HT-29 (cell line): Measurements from ENCODE around the gene LGALS9B. TPM values are rescaled to one million over a fixed set of nuclear protein-coding genes. Genes with fewer than 3 reads are reported as not detected.
"Not testable (repeated sequence)": the region's sequence is repeated elsewhere in the genome, so short reads cannot be mapped to it uniquely, and the experiment has no call there.

ENCODE experiments used
- DNase-seq: peaks from one replicate; pipeline ENCODE4 v3.0.0-alpha.2; 2015; ENCODE audit warnings: low spot score
- total RNA-seq: library from RNA; depleted of rRNA; stranded (reverse); fragments of >200 nt; shearing (Covaris generic); gene quantifications from 2 replicates; pipeline ENCODE4 v1.2.3, GENCODE V29; 2014; rRNA removed

Gene LGALS9B
- not detected in 2 replicates for total RNA-seq

DNA sequence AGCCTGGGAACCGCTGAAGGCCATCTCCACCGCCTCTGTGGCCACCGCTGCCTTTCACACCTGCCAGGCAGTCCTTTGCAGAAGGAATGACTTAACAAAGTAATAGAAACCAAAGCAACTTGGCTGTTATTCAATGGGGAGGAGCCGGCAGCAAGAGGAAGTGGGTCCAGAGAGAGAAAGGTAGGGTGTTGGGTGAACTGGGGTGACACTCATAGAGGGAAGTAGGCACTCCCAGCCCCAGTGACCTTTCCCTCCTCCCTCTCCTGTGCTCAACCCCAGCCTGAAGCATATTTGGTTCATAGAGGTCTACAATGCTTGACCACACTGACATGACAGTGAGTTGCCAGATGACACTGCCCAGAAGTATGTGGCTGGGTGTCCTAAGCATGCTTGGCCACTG lies at the start of gene LGALS9B:
Gene LGALS9B (minus strand): TSS at position 93 of the 400 bp plus-strand sequence. CDS start 69 bp downstream, at position 24.
- not testable (repeated sequence) for DNase-seq

DNA sequence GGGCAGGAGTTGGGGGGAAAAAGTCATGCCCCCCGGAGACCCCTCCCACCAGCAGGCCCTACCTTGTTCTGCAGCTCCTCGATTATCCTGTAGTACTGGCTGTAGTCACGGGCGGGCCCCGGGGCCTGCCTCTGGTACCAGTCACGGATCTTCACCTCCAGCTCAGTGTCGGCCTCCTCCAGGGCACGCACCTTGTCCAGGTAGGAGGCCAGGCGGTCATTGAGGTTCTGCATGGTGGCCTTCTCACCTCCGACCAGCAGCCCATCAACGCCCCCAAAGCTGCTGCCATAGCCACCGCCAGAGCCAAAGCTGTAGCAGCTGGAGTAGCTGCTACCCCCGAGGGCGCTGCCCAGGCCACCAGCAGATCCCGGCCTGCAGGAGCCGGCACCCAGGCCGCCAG lies 49.6 kb upstream of the LGALS9B start:
- not testable (repeated sequence) for DNase-seq

DNA sequence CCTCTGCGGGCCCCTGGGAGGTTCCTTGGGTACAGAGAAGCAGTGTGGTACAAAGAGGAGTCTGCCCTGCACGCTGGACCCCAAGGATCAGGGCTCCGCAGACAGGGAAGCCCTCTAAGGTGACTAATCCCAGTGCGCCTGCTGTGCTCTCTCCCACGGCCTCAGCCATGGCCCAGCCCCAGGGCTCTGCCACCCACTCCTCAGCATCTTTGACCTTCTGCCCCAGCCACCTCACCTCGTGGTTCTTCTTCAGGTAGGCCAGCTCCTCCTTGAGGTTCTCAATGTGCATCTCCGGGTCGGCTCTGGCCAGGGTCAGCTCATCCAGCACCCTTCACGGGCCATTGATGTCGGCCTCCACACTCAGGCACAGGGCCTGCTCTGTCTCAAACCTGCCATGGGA lies 47.8 kb upstream of the LGALS9B start:
- not testable (repeated sequence) for DNase-seq

DNA sequence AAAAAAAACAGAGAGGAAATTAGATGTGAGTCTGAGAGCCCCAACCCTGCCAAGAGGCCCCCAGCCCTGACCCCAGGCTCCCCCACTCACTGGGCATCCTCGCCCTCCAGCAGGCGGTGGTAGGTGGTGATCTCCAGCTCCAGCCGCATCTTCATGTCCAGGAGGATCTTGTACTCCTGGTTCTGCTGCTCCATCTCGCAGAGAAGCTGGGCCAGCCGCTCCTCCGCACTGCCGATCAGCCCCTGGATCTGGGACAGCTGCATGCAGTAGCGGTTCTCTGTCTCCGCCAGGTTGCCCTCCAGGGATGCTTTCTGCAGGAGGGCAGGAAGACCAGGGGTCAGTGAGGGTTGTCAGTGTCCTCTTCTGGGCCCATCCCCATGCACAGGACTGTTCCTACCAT lies 46.2 kb upstream of the LGALS9B start:
- not testable (repeated sequence) for DNase-seq

DNA sequence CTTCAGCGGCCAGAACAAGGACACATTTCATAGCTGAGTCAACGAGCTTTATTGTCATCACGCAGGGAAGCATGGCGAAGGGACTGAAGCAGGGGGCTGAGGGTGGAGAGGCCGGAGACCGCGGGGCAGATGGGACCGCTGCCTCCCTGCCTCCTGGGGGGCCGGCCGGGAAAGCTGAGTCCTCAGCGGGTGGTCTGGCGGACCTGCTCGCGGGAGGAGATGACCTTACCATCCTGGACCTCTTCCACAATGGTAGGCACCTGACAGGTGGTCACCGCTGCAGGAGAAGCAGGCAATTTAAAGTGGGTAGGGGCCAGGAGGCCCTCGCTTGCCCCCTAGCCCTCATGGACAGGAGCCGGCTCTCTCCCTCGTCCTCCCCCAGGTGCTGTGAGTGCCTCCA lies 45.0 kb upstream of the LGALS9B start:
- DNase-seq: not testable (repeated sequence)

DNA sequence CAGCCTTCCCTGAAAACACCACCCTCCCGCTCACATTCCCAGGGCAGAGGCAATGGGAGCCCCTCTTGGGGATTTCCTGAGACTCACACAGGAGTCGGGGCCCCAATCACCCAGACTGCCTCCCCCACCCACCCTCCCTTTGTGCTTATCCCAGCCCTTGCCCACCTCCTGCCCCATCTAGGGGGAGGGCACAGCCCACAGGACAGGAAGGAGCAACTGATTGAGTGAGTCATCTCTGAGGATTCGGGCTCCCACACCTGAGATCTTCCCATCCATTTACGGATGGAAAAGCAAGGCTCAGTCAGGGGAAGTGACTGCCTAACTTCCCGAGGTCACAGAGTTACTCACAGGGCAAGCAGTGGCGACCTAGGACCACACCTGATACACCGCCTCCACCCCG lies 44.4 kb upstream of the LGALS9B start:
- not testable (repeated sequence) for DNase-seq

DNA sequence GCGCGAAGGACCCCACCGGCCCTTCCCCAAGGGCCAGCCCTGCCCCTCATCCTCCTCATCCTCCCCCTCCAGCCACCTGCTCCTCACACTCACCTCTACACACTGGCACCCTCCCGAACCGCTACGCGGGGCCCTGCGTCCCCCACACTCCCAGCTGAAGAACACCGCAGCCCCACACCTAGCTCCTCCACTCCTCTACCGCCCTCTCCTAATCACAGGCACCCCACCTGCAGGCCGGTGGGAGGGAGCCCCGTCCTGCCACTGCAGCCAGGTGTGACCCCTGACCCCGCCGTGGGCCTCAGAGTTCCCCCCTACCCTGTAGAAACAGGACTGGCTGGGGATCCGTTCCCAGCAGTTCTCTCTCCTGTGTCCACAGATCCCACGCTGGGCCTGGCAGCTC lies 38.0 kb upstream of the LGALS9B start:
- DNase-seq: not testable (repeated sequence)

DNA sequence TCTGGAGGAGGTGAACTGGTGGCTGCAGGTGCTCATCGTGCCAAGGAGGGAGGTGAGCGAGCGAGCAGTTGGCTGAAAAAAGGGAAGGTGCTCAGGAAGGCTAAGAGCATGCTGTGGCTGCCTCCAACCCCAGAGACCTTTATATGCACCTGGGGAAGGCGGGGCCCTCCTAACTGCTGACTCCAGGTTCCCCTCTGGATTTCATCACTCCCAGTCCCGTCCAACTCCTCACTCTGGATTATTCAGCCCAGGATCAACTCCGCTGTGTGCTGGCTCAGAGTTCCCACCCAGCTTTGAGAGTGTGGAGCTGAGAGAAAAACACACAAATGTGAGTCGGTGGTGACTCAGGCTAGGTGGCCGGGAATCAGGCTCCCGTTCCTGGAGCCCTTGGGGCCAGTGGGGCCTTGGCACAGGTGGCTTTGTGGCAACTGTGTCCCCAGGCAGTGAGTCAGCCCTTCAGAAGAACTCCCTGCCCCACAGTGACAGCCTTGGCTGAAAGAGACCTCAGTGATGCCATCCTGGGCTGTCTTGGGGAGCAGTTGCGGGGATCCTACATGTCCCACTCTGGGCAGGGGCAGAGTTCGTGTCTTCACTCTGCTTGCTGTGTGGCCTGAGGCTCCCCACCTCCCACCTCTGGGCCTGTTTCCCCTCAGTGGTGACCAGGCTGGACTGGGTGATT lies 37.2 kb upstream of the LGALS9B start:
- DNase-seq: not testable (repeated sequence)

DNA sequence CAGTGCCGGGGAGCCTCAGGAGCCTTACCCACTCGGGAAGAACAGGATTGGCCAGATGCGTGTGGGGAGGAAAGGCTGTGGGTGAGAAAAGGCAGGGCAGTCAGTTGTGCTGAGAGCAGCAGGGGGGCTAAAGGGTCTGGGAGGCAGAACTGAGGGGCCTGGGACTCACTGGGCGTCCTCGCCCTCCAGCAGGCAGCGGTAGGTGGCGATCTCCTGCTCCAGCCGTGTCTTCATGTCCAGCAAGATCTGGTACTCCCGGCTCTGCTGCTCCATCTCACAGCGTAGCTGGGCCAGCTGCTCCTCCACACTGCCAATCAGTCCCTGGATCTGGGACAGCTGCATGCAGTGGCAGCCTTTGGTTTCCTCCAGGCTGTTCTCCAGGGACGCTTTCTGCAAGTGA lies 34.6 kb upstream of the LGALS9B start:
- DNase-seq: not testable (repeated sequence)

DNA sequence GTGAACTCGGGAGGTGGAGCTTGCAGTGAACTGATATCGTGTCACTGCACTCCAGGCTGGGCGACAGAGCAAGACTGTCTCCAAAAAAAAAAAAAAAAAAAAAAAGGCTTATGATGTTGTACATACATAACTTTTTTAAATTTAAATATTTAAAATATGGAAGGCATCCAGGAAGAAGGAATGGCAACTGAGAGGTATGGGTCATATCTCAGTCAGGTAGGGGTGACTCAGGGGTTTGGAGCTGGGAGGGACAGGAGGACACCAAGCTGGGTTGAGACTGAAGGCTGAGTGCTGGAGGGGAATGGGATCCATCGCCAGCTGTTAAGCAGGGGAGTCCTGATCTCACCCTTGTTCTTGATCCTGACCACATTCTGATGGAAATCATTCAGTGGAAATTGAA lies 33.0 kb upstream of the LGALS9B start:
- not testable (repeated sequence) for DNase-seq

DNA sequence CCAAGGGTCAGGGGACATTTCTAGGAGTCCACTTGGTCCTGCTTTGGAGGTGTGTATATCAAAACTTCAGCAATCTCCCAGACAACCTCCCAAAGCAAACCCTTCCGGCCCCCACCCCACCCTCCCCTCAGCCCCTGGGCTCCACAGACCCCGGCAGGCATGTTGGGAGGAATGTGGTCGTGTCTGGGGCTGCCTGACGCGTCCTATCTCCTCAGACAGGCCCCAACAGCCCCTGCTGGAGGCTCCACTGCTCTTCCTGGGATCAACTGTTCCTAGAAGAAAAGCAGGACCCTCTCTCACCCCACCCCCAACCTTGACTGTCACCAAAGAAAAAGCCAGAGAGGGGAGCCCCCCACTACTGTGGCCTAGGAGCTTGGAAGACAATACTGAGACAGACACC lies 28.1 kb upstream of the LGALS9B start:
- DNase-seq: not testable (repeated sequence)

DNA sequence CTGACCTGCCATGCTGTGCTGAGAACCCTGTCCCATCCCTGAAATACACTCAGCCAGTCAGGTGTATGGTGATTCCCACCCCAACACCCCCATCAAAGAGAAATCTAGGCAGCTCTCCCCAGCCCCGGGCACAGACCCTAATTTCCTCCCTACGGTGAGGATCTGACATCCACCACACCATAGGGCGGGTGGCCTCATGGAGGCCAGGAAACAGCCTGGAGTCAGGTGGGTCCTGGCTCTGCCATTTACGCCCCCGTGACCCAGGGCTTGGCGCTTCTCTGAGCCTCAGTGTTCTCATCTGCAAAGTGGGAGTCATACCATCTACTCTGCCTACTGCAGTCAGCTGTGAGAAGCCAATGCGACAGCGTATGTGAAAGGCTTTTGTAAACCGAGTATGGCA lies 27.4 kb upstream of the LGALS9B start:
- not testable (repeated sequence) for DNase-seq

DNA sequence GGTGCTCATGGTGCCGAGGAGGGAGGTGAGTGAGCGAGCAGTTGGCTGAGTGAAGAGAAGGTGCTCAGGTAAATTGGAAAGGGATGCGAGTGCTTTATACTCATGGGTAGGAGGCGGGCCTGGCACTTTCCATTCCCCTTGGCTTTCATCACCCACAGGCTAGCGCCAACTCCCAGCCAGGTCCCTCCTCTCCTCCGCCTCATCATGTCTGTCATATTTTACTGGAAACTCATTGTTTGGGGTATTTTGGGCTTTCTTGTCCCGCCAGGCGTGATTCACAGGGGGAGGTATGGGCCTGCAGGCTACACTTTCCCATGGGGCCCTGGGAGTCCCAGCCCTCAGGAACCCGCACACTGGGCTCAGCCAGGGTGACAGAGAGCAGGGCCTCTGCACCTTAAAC lies 26.8 kb upstream of the LGALS9B start:
- not testable (repeated sequence) for DNase-seq

DNA sequence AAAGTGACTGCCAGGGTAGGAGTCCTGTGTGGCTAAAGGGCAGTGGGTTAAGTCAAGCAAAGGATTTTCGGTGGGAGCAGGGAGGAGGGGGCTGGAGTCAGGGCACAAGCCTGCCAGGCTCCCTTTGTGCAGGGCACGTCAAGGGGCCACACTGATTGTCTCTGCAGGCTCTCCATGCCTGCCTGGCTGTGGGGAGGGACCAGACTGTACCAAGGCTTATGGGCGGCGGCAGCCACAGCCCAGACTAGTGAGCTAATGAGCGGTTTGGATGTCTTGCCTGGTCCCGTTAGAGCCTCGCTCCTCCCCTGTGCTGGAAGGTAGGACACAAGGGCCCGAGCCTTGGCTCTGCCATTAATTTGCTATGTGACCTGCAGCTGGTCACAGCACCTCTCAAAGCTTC lies 25.6 kb upstream of the LGALS9B start:
- DNase-seq: not testable (repeated sequence)

DNA sequence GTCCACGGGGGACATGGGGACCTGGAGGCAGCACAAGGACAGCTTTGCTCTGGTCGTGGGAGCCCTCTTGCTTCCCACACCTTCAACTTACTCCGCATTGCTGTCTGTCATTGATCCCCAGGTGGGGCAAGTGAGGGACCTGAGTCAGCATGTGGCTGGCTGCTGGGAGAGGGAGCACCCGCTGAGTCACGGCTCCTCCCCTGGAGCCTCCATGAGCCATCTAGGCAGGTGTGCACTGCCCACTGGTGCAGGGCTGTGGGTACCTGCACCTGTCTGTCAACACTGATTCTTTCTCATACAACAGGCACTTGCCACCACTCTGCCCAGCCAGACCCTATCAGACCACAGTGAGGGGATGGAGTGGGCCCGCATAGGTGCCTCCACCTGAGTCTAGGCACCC lies 24.8 kb upstream of the LGALS9B start:
- not testable (repeated sequence) for DNase-seq

DNA sequence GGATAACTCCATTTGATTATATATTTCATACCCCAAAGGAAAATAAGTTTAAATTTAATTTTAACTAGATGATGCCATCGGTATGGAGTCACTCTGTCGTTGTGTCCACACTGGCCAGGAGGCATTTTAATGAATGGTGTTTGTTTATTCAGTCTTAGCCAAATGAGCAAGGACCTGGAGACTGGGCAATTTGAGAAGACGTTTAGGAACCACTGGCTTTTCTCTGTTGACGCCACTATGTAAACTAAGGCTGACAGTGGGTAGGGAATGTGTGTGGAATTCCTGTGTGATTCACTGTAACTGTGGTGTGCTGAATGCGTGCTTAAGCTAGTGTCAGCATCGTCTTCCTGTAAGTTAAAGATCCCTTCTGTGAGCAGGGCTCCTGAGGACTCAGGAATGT lies 17.6 kb upstream of the LGALS9B start:
- DNase-seq: not testable (repeated sequence)

DNA sequence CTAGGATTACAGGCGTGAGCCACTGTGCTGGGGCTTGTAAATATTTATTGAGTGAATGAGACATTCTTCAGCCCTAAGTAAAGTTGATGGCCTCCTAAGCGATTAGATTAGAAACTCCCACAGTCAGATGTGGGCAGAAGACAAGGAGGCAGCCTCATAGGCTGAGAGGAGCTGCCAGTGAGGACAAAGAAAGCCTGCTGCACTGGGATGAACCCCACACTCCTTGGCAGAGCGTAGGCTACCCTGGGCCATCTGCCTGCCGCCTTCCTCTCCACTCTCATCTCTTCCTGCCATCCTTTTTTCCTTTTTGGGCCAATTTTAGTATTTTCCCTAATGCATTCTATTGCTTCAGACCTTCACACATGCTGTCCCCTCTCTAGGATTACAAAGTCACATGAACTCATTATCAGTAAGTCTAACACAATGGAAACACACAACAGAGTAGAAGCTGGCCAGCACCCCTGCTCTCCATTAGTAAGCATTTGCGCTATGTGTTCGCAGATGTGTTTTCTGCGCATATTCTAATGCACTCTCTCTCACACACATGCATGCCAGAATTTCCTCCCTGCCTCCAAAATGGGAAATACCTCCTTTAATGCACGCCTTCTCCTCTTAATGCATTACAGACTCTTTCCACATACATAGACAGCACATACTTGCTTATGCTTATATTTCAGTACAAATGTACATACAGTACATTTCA lies 12.7 kb upstream of the LGALS9B start:
- not testable (repeated sequence) for DNase-seq

DNA sequence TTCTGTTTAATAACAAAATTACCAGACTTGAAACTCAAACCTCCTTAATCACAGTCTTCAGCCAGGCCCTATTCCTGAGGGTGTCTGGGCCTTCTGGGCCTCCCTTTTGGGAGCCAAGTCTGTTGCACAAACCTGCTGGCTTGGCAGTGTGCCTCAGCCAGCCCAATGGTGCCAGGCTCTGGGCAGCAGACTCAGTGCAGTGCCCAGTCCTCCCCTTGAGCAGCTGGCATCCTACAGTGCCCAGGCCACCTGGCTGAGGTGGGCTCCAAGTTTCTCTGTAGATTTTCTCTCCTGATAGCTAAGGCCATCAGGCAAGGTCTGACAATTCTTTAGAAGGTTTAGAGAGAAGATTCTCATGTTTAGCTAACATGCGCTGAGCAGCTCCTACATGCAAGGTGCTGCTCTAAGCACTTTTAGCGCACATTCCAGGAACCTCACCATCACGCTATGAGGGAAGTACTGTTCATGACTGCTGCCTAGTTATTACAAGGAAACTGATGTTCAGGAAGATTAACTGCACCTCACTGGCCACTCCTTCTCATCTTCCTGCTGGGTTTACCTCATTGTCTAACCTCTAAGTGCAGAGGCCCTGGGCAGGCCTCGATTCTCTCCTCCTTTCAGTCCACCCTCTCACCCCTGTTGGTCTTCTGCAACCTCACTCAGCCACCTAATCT lies 10.2 kb upstream of the LGALS9B start:
- not testable (repeated sequence) for DNase-seq

DNA sequence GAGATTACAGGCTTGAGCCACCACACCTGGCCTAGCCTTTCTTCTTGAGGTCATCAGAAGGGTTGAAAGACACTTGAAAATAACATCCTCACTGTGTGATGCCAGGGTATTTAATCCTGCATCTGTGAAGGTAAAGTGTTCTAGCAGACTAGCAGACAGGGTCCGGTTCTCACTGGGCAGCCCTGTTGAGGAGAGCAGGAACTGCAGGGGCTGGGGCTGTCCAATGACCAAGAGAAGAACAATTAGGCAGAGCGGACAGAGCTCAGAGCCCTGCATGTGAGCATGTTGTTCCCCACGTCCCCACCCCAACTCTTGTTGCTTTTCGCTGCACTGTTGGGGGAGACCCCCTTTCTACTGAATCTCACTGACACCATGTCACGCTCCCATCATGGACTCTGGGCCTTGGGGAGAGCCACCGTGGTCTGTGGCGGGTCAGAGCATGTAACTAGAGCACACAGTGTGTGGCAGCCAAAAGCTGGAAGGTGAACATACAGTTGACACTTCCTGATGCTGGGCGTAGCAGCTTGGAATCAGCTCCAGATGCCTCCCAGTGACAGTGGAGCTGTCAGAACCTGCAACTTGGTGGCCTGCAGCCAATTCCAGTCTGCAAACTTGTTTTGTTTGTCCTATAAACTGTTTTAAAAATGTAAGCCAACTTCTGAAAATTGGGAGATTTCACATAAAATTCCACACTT lies 7.9 kb upstream of the LGALS9B start:
- DNase-seq: not testable (repeated sequence)

DNA sequence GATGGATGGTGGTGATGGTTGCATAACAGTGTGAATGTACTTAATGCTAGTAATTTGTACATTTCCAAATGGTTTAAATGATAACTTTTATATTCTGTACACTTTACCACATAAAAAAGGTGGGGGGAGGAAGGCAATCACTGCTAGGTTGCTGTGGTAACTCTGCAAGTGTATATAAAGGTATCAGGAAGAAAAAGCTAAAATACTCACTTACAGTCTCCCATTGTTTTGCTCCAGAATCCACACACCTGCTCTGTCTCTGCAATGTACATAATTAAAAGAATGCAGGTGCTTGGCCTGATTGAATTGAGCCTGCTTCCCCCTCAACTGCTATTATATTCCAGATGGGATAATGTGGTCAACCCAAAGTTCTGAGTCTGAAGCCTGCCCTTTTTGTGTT lies 6.7 kb upstream of the LGALS9B start:
- not testable (repeated sequence) for DNase-seq

DNA sequence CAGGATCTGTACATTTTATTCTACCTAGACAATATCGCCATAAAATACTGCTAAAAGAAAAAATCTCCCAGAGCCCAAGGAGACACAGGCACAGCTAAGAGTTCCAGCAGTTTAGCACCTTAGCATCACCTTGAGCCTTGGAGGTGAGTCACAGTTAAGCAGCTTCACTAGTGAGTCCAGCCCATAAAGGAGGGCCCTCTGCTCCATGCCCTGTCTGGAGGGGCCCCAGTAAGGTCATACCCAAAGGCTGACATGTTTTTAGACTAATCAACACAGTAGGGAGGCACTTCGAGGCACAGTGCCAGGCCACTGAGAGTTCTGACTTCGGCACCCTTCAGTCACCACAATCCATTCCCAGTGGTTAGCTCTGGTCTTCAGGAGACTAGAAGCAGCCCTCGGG lies 2.6 kb upstream of the LGALS9B start:
- DNase-seq: not testable (repeated sequence)

DNA sequence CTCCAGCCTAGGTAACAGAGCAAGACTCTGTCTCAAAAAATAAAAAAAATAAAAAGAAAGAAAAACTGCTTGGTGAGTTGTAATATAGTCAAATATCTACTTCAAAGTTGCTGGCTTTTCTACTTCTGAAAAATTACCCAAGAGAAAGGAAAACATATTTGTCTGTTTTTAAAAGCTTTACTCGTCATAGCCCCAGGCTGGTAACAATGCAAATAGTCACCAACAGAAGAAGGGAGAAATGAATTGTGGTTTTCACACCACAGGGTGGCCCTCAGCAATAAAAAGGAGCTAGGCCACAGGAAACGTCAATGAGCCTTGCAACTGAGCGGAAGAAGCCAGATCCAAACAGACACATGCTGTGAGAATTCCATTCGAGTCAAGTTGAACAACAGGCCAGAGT lies 1.8 kb upstream of the LGALS9B start:
- DNase-seq: not testable (repeated sequence)
